SK-N-SH treated with all-trans-retinoic acid at 6 μM for 48 hours (cell line): Measurements from ENCODE around the gene EARS2.

Source experiments
- ATAC-seq: fragments of 200-7000 bp; cut with Tn5 transposase; 3 replicates; pipeline ENCODE4 v1.9.1; 2020; ENCODE audit warnings: mild to moderate bottlenecking, moderate library complexity
- ARNTL ChIP-seq: fragments of 450-650 bp; formaldehyde crosslinking; IDR thresholded peaks from 2 replicates; pipeline ENCODE4 v1.5.0; 2020; ENCODE audit warnings: low read depth, mild to moderate bottlenecking, moderate library complexity, borderline replicate concordance
- CSDC2 ChIP-seq: fragments of 250-450 bp; sonication (Bioruptor Pico); IDR thresholded peaks from 2 replicates; pipeline ENCODE4 v1.5.0; 2020; ENCODE audit warnings: mild to moderate bottlenecking, moderate library complexity
- ESRRG ChIP-seq: fragments of 250-450 bp; sonication (Bioruptor Pico); IDR thresholded peaks from 2 replicates; pipeline ENCODE4 v1.6.1; 2021; ENCODE audit warnings: mild to moderate bottlenecking
- GLIS3 ChIP-seq: fragments of 250-450 bp; sonication (Bioruptor Pico); IDR thresholded peaks from 2 replicates; pipeline ENCODE4 v1.5.0; 2020; ENCODE audit warnings: mild to moderate bottlenecking, moderate library complexity
- ISL1 ChIP-seq: fragments of 250-450 bp; sonication (Bioruptor Pico); IDR thresholded peaks from 2 replicates; pipeline ENCODE4 v2.1.2; 2022; ENCODE audit warnings: mild to moderate bottlenecking, moderate library complexity
- OSR1 ChIP-seq: fragments of 250-450 bp; sonication (Bioruptor Pico); IDR thresholded peaks from 2 replicates; pipeline ENCODE4 v1.8.0; 2022; ENCODE audit warnings: moderate library complexity, mild to moderate bottlenecking, inconsistent platforms
- PPARA ChIP-seq: fragments of 250-450 bp; sonication (Bioruptor Pico); IDR thresholded peaks from 2 replicates; pipeline ENCODE4 v1.5.0; 2020; ENCODE audit warnings: mild to moderate bottlenecking, borderline replicate concordance
- RARB ChIP-seq: fragments of 250-450 bp; sonication (Bioruptor Pico); IDR thresholded peaks from 2 replicates; pipeline ENCODE4 v1.8.0; 2021; ENCODE audit warnings: mild to moderate bottlenecking, moderate library complexity
- TCF4 ChIP-seq: fragments of 250-450 bp; sonication (Bioruptor Pico); IDR thresholded peaks from 2 replicates; pipeline ENCODE4 v1.8.0; 2021; ENCODE audit warnings: mild to moderate bottlenecking, moderate library complexity, borderline replicate concordance
- TOX ChIP-seq: fragments of 250-450 bp; sonication (Bioruptor Pico); IDR thresholded peaks from 2 replicates; pipeline ENCODE4 v1.8.0; 2021; ENCODE audit warnings: mild to moderate bottlenecking, moderate library complexity, borderline replicate concordance
- ZC3H10 ChIP-seq: fragments of 250-450 bp; sonication (Bioruptor Pico); IDR thresholded peaks from 2 replicates; pipeline ENCODE4 v1.5.1; 2021; ENCODE audit warnings: mild to moderate bottlenecking, moderate library complexity
- ZNF565 ChIP-seq: fragments of 450-650 bp; formaldehyde crosslinking; conservative IDR thresholded peaks from 2 replicates; pipeline ENCODE4 v1.5.0; 2020; ENCODE audit warnings: low read depth, mild to moderate bottlenecking, moderate library complexity
- TF ChIP-seq, protein P1 (sequence below): fragments of 250-450 bp; sonication (Bioruptor Pico); IDR thresholded peaks from 2 replicates; pipeline ENCODE4 v1.5.0; 2020; ENCODE audit warnings: mild to moderate bottlenecking, moderate library complexity
- TF ChIP-seq, protein P2 (sequence below): fragments of 250-450 bp; sonication (Bioruptor Pico); IDR thresholded peaks from 2 replicates; pipeline ENCODE4 v1.8.0; 2021; ENCODE audit warnings: low read depth, mild to moderate bottlenecking, moderate library complexity, borderline replicate concordance
- TF ChIP-seq, protein P3 (sequence below): fragments of 250-450 bp; sonication (Bioruptor Pico); IDR thresholded peaks from 2 replicates; pipeline ENCODE4 v1.5.1; 2021; ENCODE audit warnings: mild to moderate bottlenecking, moderate library complexity

EARS2 gene

DNA sequence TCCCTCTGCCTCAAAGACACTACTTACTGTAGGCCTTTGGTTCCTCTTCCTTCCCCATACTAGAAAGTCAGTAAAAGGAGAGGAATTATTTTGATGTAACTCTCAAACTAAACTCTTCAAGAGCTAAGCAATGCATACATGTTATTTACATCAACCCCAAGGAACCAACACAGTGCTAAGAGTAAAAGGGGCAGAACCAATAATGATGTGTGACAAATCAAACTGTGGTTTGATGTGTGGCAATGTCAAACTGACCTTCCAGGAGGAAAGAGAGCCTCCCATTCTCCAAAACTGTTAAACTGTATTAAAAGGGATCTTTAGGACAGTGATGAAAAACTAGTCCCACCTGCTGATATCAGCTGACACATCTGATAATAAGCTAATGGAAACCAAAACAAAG, 23.2 kb upstream of the EARS2 start:
- TF ChIP-seq RARB (no peak), ARNTL (CRISPR knock-in tag) (no peak), OSR1 (CRISPR knock-in tag) (no peak), GLIS3 (CRISPR knock-in tag) (no peak), ISL1 (CRISPR knock-in tag) (no peak), CSDC2 (CRISPR knock-in tag) (no peak), ESRRG (CRISPR knock-in tag) (no peak), TCF4 (CRISPR knock-in tag) (no peak), TOX (no peak), ZC3H10 (CRISPR knock-in tag) (no peak), ZNF565 (CRISPR knock-in tag) (no peak)
- TF ChIP-seq, protein P1, sequence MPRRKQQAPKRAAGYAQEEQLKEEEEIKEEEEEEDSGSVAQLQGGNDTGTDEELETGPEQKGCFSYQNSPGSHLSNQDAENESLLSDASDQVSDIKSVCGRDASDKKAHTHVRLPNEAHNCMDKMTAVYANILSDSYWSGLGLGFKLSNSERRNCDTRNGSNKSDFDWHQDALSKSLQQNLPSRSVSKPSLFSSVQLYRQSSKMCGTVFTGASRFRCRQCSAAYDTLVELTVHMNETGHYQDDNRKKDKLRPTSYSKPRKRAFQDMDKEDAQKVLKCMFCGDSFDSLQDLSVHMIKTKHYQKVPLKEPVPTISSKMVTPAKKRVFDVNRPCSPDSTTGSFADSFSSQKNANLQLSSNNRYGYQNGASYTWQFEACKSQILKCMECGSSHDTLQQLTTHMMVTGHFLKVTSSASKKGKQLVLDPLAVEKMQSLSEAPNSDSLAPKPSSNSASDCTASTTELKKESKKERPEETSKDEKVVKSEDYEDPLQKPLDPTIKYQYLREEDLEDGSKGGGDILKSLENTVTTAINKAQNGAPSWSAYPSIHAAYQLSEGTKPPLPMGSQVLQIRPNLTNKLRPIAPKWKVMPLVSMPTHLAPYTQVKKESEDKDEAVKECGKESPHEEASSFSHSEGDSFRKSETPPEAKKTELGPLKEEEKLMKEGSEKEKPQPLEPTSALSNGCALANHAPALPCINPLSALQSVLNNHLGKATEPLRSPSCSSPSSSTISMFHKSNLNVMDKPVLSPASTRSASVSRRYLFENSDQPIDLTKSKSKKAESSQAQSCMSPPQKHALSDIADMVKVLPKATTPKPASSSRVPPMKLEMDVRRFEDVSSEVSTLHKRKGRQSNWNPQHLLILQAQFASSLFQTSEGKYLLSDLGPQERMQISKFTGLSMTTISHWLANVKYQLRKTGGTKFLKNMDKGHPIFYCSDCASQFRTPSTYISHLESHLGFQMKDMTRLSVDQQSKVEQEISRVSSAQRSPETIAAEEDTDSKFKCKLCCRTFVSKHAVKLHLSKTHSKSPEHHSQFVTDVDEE: no peak
- TF ChIP-seq, protein P2, sequence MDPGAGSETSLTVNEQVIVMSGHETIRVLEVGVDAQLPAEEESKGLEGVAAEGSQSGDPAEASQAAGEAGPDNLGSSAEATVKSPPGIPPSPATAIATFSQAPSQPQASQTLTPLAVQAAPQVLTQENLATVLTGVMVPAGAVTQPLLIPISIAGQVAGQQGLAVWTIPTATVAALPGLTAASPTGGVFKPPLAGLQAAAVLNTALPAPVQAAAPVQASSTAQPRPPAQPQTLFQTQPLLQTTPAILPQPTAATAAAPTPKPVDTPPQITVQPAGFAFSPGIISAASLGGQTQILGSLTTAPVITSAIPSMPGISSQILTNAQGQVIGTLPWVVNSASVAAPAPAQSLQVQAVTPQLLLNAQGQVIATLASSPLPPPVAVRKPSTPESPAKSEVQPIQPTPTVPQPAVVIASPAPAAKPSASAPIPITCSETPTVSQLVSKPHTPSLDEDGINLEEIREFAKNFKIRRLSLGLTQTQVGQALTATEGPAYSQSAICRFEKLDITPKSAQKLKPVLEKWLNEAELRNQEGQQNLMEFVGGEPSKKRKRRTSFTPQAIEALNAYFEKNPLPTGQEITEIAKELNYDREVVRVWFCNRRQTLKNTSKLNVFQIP (CRISPR knock-in tag): no peak
- no peak for ATAC-seq

DNA sequence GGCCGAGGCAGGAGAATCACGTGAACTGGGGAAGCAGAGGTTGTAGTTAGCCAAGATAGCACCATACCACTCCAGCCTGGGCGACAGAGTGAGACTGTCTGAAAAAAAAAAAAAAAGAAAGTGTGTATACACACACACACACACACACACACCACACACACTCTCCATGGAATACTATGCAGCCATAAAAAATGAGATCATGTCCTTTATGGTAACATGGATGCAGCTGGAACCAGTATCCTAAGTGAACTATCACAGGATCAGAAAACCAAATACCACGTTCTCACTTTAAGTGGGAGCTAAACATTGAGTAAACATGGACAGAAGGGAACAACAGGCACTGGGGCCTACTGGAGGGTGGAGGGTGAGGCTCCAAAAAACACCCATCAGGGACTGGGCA, 22.2 kb upstream of the EARS2 start:
- no peak for ATAC-seq
- TF ChIP-seq, protein P3, sequence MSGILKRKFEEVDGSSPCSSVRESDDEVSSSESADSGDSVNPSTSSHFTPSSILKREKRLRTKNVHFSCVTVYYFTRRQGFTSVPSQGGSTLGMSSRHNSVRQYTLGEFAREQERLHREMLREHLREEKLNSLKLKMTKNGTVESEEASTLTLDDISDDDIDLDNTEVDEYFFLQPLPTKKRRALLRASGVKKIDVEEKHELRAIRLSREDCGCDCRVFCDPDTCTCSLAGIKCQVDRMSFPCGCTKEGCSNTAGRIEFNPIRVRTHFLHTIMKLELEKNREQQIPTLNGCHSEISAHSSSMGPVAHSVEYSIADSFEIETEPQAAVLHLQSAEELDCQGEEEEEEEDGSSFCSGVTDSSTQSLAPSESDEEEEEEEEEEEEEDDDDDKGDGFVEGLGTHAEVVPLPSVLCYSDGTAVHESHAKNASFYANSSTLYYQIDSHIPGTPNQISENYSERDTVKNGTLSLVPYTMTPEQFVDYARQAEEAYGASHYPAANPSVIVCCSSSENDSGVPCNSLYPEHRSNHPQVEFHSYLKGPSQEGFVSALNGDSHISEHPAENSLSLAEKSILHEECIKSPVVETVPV: no peak
- TF ChIP-seq, protein P2 (CRISPR knock-in tag): no peak
- TF ChIP-seq PPARA (CRISPR knock-in tag): no peak
- TF ChIP-seq, protein P1: no peak
- no peak for TF ChIP-seq GLIS3 (CRISPR knock-in tag)

DNA sequence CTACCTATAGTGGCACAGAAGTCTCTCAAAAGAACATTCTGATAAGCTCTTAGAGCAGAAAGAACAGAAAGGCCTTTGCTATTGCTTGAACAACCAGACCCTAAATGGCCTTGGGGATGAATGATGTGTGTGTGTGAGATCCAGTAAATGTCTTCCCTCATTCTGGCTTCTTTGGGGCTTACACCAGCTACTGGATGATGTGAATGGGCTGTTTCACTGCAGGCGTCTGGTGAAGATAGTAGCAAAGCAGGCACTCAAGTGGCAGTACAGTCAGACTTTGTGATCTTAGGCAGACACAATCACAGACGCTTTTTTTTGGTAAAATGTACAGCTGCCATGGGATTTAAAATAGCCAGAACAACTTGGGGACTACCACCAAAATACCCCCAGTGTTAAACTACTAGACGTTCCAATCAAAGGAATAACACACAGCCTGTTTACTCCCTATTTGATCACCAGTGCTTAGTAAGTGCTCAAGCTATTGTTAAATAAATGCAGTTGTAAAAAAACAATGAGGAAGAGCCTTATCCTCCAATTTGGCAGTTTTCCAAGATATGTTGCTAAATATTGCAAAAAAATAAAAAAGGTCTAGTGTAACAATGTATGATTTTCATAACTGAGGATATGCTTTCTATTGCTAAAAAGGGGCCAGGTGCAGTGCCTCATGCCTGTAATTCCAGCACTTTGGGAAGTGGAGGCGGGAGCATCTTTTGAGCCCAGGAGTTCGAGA, 21.1 kb upstream of the EARS2 start:
- TF ChIP-seq, protein P1: no peak
- TF ChIP-seq OSR1 (CRISPR knock-in tag) (no peak), ARNTL (CRISPR knock-in tag) (no peak), ZC3H10 (CRISPR knock-in tag) (no peak)
- ATAC-seq: no peak
